KMS-11 (cell line): ENCODE data around the gene MRGPRD.

Experiments used
- H2AFZ ChIP-seq: fragments of 200-600 bp; sonication (generic); 2 replicates; pipeline ENCODE4 v1.6.1; 2016; ENCODE audit warnings: antibody characterized with exemption, mixed run types, low read depth
- H3K27ac ChIP-seq: fragments of 200-600 bp; sonication (generic); 2 replicates; pipeline ENCODE4 v1.6.1; 2016; ENCODE audit warnings: mild to moderate bottlenecking, mixed run types
- H3K27me3 ChIP-seq: fragments of 200-600 bp; sonication (generic); 2 replicates; pipeline ENCODE4 v1.6.1; 2017; ENCODE audit warnings: mild to moderate bottlenecking, low read depth, mixed run types, moderate library complexity; ENCODE audit not compliant: insufficient read depth
- H3K36me3 ChIP-seq: fragments of 200-600 bp; sonication (generic); 2 replicates; pipeline ENCODE4 v1.6.1; 2017; ENCODE audit warnings: mild to moderate bottlenecking, mixed run types; ENCODE audit not compliant: insufficient read depth
- H3K4me1 ChIP-seq: fragments of 200-600 bp; sonication (generic); 2 replicates; pipeline ENCODE4 v1.6.1; 2016; ENCODE audit warnings: mild to moderate bottlenecking, low read depth, mixed run types; ENCODE audit not compliant: poor library complexity, severe bottlenecking
- H3K4me2 ChIP-seq: fragments of 200-600 bp; sonication (generic); 2 replicates; pipeline ENCODE4 v1.7.0; 2016; ENCODE audit warnings: mild to moderate bottlenecking, mixed run types
- H3K4me3 ChIP-seq: fragments of 200-600 bp; sonication (generic); IDR thresholded peaks from 2 replicates; pipeline ENCODE4 v1.6.1; 2017; ENCODE audit warnings: low read depth, low read length, mixed read lengths; ENCODE audit not compliant: insufficient read depth
- H3K79me2 ChIP-seq: fragments of 200-600 bp; sonication (generic); 2 replicates; pipeline ENCODE4 v1.6.1; 2016; ENCODE audit warnings: low read depth, mixed run types; ENCODE audit not compliant: insufficient read depth
- H3K9ac ChIP-seq: fragments of 200-600 bp; sonication (generic); 2 replicates; pipeline ENCODE4 v1.6.1; 2016; ENCODE audit warnings: mild to moderate bottlenecking, mixed run types
- H4K20me1 ChIP-seq: fragments of 200-600 bp; sonication (generic); 2 replicates; pipeline ENCODE4 v1.6.1; 2016; ENCODE audit warnings: mild to moderate bottlenecking, mixed run types; ENCODE audit not compliant: insufficient read depth
- TF ChIP-seq, protein P1 (sequence below): fragments of 200-600 bp; sonication (generic); conservative IDR thresholded peaks from 2 replicates; pipeline ENCODE4 v1.6.1; 2017; ENCODE audit warnings: low read depth, mild to moderate bottlenecking, antibody characterized with exemption, low read length, moderate library complexity, mixed read lengths

The MRGPRD gene

DNA sequence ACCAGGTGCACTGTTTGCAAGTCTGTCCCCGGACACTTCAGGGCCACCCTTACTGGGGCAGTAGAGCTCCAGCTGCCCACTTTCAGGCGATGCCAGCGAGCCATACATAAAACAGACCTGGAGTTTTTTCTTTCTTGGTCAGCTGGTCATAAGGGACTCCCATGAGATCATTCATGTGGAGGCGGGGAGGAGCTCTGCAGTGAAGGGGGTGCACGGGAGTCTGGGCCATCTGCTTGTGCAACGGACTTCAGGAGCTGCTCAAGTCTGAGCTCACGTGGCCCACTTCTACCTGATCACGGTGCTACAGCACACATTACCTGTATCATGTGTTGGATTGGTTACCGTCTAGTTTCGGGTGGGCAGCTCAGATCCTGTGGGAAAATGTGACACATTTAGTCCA lies 41.5 kb upstream of the MRGPRD start:
- Histone ChIP-seq H3K4me3 (no peak overlapping the region), H4K20me1 (no peaks in the 10 kb centered on the region), H3K36me3 (no peaks in the 10 kb centered on the region), H3K27me3 (peaks cover 7% of the 10 kb centered on the region; the same call in 1 of the 2 replicates), H3K27ac (no peak overlapping the region), H3K4me1 (no peaks in the 10 kb centered on the region), H3K4me2 (no peak overlapping the region), H3K79me2 (no peaks in the 10 kb centered on the region), H2AFZ (no peak overlapping the region), H3K9ac (no peak overlapping the region)
- TF ChIP-seq, protein P1, sequence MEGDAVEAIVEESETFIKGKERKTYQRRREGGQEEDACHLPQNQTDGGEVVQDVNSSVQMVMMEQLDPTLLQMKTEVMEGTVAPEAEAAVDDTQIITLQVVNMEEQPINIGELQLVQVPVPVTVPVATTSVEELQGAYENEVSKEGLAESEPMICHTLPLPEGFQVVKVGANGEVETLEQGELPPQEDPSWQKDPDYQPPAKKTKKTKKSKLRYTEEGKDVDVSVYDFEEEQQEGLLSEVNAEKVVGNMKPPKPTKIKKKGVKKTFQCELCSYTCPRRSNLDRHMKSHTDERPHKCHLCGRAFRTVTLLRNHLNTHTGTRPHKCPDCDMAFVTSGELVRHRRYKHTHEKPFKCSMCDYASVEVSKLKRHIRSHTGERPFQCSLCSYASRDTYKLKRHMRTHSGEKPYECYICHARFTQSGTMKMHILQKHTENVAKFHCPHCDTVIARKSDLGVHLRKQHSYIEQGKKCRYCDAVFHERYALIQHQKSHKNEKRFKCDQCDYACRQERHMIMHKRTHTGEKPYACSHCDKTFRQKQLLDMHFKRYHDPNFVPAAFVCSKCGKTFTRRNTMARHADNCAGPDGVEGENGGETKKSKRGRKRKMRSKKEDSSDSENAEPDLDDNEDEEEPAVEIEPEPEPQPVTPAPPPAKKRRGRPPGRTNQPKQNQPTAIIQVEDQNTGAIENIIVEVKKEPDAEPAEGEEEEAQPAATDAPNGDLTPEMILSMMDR = no peak

DNA sequence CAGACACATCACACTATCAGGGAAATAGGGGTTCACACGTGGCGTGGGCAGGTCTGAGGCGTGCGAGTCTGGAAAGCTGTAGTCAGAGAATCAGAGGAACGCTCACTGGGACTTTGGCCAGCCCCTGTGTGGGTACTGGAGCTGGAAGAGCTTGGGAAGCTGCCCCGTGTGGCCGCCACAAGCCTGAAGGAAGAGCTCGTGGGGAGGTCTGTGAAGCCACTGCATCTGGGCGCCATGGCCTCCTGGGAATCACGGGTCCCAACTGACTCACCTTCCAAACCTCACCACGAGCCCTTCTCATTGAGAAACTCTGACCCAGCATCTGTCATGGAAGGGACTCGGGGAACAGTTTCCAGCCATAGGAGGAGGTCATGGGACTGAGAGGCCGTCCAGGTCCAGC lies 38.1 kb upstream of the MRGPRD start:
- Histone ChIP-seq H2AFZ (no peak overlapping the region), H3K27ac (no peak overlapping the region), H3K79me2 (no peaks in the 10 kb centered on the region), H3K9ac (no peak overlapping the region), H3K4me2 (no peak overlapping the region), H4K20me1 (no peaks in the 10 kb centered on the region), H3K4me1 (no peaks in the 10 kb centered on the region), H3K27me3 (peaks cover 7% of the 10 kb centered on the region; the same call in 1 of the 2 replicates), H3K36me3 (no peaks in the 10 kb centered on the region), H3K4me3 (no peak overlapping the region)
- TF ChIP-seq, protein P1 = no peak

DNA sequence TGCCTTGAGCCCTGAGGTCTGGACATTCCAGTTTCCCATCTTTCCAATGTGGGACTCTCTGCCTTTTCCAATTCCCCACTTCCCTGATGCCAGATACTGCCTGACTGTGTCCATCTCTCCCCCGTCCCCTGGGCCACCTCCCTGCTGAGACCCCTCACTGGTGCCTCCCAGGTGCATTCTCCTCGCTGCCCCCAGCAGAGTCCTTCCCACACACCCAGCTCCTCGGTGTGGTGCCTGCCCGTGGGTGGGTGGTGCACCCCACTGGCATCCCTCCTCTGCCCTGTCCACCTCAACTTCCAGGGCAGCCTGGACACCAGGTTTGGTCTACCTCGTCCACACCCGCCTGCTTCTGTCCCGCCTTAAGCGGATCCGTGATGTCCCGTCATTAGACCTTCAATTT lies 37.2 kb upstream of the MRGPRD start:
- H3K4me1 ChIP-seq = no peaks in the 10 kb centered on the region
- H3K4me3 ChIP-seq = no peak overlapping the region
- no peak overlapping the region for H3K27ac ChIP-seq
- TF ChIP-seq, protein P1 = no peak
- H3K79me2 ChIP-seq = no peaks in the 10 kb centered on the region
- H4K20me1 ChIP-seq = no peaks in the 10 kb centered on the region
- H3K9ac ChIP-seq = no peak overlapping the region
- H3K4me2 ChIP-seq = no peak overlapping the region
- no peaks in the 10 kb centered on the region for H3K36me3 ChIP-seq
- no peak overlapping the region for H2AFZ ChIP-seq
- peaks cover 15% of the 10 kb centered on the region; the same call in 1 of the 2 replicates for H3K27me3 ChIP-seq

DNA sequence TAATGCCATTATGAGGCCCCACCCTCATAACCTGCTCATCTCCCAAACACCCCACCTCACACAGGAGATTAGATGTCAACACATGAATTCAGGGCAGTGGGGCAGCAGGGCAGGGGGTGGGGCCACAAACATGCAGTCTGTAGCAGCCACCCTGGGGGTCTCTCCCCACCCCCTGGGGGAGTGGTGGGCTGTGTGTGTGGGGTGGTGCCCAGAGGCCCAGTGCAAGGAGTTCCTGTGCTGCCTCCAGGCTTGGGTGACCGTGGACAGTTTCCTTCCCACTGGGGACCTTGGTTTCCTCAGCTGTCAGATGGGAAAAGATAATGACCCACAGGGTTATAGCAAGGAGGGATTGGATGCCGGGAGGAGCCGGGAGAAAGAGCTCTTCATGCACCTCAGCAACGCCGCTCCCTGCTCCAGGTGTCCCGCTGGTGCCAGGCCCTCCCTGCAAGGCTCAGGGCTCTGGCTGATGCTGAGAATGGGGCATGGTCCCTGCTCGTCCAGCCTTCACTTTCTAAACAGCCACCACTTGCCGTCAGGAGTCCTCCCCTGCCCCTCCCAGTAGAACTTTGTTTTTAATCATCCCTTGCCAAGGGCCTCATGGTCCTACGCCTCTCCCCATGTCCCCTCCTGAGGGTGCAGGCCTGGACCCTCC lies 34.2 kb upstream of the MRGPRD start:
- H2AFZ ChIP-seq = no peak overlapping the region

More for the DNA sequence above, 34.2 kb upstream of the MRGPRD start:
- H3K27ac ChIP-seq = no peak overlapping the region
- TF ChIP-seq, protein P1 = no peak
- no peaks in the 10 kb centered on the region for H3K36me3 ChIP-seq
- no peaks in the 10 kb centered on the region for H4K20me1 ChIP-seq
- H3K27me3 ChIP-seq = peaks cover 36% of the 10 kb centered on the region
- H3K4me2 ChIP-seq = no peak overlapping the region
- no peak overlapping the region for H3K9ac ChIP-seq
- no peak overlapping the region for H3K4me3 ChIP-seq
- no peaks in the 10 kb centered on the region for H3K79me2 ChIP-seq
- no peaks in the 10 kb centered on the region for H3K4me1 ChIP-seq
